GM18526 (cell line): ENCODE data around the gene SLC43A3.

ENCODE experiments used
- POLR2A ChIP-seq: IDR thresholded peaks from 3 replicates; pipeline ENCODE4 v1.6.1; 2011; ENCODE audit not compliant: insufficient read length; ENCODE audit errors: extremely low read depth

SLC43A3 gene

DNA sequence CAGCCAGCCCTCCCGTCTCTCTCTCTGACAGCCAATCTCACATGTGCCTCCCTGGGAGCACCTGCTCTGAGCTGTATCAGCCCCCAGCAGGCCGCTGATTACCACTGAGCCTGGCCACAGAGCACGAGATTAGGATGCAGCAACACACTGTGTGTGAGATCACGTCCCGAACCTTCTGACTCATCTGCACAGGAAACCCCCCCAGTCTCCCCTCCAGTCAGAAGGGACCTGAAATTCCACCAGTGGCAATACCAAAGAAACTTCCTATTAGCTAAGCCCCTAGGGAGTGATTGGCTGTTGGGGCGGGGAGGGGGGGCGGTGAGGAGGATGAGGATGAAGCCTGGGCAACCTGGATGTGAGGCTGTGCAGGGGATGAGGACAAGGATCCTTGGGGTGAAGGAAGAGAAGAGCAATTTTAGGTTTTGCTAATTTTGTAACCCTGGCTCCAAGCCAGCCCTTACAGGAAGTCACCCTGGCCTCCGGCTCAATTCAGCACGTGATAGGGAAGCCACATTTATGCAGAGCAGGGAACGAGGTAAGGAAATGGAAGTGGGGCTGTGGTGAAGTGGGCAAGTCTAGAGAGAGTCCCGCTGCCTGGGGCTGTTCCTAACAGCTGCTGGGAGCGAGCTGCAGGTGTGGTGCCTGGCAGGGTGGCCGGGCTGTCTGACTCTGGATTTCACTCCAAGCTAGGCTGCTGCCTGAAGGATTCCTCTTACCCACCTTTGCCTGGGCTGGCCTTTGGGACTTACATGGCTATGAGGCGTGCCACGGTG is 1.9 kb downstream of the SLC43A3 start:
- peak; percentile 58 for TF ChIP-seq POLR2A

DNA sequence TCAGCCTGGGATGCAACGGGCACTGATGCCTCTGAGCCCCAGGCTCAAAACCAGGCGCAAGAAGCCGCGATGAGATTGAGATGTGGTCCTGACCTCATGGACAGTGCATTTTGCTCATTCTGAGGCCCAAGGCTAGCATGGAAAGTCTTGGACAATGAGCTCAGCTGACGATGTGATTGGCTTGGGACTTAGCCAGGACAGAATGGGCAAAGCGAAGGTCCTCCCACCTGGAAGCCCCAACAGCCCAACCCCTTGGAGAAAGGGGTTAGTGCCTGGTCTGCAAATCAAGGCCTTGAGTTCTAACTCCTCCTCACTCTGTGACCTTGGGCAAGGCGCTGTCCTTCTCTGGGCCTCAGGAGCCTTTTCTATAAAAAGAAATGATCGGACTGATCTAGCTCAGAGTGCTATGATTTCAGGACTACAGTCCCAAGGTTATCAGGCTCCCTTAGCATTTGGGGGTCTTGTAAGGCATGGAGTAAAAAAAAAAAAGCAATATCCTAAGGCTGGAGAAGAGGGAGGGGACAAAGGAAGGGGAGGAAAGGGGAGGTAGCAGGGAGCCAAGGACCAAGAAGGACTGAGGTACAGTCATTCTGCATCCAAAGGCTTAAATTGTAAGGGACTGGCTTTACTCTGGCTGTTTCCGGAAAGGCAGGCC is 2.7 kb downstream of the SLC43A3 start:
- no peak for TF ChIP-seq POLR2A

DNA sequence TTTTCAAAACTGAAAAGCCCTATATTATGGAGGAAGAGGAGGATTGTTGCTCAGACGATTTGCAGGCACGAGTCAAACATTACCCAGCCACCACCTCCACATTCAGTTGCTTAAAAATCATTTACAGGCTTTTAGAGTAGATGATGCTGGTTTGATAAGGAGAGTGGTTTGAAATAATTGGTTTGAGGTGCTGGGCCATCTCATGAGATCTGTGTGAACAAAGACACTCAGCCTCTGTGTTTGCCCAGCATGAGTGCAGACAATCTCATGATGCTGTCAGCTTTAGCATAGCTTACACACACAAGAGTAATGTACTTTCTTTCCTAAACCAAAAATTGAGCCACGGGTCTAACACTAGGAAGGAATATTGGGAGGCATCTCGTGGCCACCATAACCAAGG is 4.3 kb downstream of the SLC43A3 start:
- TF ChIP-seq POLR2A: no peak

DNA sequence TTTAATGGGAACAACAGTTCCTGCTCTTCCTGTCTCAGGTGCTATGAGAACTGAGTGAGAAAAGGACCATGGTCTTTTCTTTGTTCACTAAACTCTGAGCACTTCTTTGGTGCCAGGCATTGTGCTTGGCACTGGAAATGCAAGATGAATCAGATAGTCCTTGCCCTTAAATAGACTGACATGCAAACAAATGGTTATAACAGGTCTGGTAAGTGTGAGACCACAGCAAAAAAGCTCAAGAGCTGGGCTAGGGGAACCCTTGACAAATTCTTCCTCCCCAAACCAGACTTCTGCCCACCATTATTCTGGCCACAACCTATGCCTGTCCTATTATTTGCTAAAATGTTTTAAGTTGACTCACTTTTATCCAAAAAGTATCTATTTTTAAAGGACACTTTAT is 5.1 kb downstream of the SLC43A3 start:
- TF ChIP-seq POLR2A: no peak

DNA sequence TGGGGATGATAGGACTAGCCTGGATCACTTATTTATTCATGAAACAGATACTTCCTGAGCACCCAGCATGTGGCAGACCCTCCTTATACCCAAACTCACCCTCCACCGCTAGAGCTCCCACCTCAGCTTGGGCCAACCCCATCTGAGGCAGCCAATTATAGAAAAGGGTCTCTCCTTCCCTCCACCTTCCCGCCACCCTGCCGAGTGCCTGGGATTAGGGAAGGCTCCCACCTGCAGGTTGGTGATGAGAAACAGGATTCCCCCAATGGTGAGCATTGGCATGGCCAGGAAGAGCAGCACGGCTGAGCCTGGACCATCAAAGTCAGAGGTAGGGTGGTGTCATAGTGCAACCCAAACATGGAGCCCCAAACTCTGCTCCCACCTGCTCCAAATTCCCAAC is 5.9 kb downstream of the SLC43A3 start:
- no peak for TF ChIP-seq POLR2A

DNA sequence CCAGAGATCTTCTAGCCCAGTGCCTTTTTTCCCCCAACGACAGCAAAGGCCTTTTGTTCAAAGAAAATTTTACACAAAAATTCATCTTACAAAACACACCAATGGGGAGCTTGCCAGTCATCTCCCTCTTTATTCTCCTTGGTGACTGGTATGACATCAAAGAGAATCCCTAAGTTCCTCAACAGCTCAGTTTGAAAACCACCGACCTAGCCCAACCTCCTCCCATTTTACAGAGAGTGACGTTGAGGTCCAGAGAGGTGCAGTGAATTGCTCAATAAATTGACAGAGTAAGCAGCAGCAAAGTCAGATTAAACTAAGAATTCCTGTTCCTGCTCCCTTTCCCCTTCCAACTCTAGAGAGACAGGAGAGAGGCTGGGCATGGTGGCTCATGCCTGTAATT is 7.8 kb downstream of the SLC43A3 start:
- no peak for TF ChIP-seq POLR2A

DNA sequence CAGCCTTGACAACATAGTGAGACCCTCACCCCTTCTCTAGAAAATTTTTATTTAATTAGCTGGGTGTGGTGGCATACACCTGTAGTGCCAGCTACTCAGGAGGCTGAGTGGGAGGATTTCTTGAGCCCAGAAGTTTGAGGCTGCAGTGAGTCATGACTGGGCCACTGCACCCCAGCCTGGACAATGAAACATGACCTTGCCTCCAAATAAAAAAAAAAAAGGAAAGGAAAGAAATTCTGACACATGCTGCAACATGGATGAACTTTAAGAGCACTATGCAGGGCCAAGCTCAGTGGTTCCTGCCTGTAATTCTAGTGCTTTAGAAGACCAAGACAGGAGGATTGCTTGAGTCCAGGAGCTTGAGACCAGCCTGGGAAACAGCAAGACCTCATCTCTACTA is 8.8 kb downstream of the SLC43A3 start:
- TF ChIP-seq POLR2A: no peak

DNA sequence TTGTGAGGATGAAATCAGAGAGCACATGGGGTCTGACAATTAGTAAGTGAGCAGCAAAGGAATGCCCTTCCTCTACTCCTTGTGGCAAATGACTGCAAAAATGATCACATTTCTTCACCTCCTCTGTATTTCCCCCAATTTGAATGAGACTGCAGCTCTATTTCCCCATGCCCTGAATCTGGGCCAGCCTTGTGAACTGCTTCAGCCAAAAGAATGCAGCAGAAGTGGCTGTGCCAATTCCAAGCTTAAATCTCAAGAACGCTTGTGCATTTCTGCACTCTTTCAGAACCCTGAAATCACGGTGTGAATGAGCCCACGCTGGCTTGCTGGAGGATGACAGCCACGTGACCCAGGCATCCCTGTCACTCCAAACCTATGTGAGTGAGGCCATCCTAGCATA is 9.9 kb downstream of the SLC43A3 start:
- no peak for TF ChIP-seq POLR2A

DNA sequence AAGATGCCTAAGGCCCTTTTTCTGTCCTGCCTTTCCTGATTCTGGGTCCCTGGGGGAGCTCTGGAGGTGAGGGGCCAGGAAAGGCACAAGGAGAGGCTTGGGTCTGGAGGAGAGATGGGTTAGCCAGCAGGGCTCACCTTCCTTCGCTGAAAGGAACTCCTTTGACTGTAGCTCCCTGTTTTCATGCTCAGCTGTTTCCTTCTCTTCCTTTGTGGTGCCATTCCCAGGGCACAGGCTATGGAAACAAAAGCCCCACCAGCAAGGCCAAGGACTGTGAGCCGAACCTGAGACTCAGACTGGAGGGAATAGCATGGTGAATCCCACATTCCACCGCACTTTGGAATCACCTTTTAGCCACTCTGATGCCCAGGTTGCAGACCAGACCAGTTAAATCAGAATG is 10.5 kb downstream of the SLC43A3 start:
- no peak for TF ChIP-seq POLR2A

DNA sequence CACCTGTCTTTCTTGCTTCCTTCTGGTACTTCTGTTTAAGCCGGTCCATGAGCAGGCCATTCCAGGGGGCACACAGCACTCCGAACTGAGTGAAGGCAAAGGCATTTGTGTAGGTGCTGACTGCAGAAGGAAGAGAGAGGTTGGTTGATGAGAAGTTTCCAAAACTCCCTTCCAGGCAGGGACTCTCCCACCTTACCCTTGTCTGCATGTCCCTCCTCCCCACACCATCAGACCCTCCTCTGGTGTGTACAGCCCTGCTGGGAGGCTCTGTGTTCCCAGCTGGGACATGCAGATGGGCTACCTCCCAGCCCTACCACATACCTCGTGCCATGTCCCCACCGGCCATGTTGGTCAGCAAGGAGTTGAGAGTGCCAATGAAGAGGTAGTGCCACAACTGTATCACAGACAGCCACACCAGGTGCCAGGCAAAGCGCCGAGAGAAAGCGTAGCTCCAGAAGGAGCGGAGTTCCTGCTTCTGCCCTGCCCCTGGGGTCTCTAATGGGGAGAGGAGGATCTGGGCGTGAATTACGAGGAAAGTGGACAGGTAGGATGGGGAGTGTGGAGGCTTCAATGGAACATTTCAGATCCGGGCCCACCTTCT is 12.2 kb downstream of the SLC43A3 start:
- TF ChIP-seq POLR2A: no peak

DNA sequence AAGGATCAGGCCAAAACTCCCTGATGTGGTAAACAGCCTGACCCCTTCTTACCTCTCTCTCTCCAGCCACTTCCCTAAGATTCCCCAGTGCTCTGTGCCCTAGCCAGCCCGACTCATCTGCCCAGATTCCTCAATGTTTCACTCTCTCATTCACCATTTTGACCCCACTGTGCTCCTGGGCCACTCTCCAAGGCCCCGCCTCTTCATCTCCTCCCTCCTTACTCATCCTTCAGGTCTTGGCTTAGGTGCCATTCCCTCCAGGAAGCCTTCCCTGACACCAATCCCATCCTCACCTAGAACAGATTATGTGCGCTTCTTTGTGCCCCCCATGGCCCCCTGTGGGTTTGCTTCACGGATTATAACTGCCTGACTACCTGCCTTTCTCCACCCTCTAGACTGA is 13.2 kb downstream of the SLC43A3 start:
- no peak for TF ChIP-seq POLR2A

DNA sequence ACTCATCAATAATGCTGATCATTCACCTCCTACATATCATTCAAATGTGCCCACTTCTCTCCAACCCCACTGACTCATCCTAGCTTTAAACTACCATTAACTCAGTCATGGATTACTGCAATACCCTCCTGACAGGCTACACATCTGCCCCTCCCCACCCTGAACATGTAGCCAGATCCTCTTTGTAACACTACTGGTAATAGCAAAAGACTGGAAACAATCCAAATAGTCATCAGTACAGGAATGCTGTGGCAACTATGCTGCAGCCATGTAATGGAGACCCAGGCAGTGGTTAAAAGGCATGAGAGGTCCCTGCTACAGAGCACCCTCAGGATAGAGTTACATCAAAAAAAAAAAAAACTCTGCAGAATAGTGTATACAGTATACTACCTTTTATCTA is 16.6 kb downstream of the SLC43A3 start:
- no peak for TF ChIP-seq POLR2A

DNA sequence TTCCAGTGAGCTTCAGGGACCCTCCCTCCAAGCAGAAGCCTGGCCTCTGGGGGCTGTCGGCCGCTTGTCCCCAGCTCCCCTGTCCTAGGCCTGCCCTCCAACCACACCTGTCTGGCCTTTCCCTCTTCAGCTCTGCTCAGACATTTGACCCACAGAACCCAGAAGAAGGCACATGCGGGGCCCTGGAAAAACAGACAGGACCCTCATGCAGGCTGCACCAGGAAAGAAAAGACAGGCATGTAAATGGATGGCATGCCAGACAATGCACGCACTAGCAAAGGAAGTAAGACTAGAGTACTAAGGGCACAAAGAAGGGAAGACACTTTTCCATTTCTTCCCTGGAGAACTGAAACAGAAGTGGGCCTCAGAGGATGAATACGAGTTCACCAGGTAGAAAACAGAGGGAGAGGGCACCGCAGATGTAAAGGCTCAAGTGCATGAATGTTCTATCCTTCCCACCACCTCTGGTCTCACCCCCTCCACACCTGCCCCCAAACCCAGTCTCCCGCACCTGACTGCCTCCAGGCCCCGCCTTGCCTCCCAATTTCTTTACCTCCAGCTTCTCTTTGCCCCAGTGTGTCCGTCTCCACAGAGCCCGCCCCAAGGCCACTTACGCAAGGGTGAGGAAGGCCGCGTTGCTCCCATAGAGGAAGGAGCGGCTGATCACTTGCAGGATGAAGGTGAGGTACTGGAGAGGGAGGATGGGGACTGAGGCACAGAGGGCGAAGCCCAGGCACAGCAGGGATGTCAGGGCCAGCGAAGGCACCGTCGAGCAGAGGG is 17.4 kb downstream of the SLC43A3 start:
- no peak for TF ChIP-seq POLR2A

DNA sequence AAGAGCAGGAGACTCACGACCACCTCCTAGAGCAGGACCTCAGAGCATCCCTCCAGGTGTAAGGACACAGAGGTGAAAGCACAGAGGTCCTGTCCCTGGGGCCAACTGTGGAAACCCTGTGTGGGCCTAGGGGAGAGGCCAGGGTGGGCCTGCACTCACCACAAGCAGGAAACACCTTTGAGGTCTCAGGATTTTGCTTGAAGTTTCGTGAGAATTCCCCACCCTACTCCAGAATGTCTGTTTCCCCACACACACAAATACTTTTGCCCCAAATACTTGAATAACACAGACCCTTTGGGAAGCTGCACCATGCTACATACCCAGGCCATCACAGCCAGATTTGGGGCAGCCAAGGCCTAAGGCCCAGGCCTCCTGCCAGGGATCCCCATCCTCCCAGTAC is 18.1 kb downstream of the SLC43A3 start:
- no peak for TF ChIP-seq POLR2A

DNA sequence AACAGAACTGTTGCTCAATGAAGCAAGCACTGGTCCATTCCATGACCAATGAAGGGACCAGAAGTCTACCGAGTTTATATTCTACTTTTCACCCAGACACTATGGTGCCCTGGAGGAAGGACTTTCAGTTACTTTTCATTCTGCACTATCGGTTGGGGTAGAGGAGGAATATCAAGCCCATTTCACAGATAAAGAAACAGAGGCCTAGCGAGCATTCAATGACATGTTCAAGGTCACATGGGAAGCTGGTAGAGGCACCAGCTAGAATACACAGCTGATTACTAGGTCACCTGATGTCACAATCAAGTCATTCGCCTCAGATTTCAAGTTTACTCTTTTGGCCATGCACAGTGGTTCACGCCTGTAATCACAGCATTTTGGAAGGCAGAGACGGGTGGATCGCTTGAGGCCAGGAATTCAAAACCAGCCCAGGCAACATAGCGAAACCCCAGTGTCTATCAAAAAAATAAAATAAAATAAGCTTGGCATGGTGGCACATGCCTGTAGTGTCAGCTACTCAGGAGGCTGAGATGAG is 18.9 kb downstream of the SLC43A3 start:
- TF ChIP-seq POLR2A: no peak

DNA sequence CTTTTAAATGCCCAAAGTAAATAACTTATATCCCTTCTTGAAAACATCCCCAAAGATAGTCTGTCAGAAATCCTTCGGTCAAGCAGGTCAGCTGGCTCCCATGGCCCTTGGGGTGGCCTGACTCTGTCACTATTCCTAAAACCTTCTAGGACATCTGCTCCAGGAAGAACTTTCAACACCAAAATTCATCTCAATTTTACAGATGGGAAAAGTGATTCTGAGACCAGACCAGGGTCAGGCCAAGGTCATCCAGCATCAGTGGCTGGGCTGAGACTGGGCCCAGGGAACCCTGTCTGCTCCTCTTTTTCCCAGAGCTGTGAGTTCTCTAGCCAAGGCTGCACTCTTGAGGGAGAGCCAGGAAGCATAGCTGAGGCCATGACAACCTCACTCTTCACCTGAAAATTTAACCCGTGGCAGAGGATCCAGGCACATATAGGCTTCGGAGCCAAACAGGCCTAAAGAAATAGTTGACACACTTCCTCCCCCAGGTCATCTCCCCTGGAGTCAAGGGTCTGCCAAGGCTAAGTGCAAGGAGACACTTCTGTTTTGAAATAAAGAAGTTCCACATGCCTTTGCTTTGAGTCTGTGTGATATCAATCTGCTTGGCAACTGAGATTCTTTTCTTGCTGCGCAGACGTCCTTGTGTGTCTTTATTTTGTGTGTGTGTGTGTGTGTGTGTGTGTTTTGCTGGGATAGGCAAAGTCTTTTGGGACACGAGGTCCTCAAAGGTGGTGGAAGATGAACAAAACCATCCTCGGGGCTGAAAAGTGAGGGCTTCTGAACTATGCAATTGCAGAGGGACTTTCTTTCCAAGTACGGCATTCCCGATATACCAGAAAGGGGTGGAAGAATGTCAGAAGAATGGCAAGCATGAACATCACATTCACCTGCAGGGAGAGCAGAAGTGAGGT is 19.7 kb downstream of the SLC43A3 start:
- TF ChIP-seq POLR2A: peak; percentile 13
